Large intestine (tissue), 3 donors: ENCODE data around the gene OR11A1. TPM values are rescaled to one million over a fixed set of nuclear protein-coding genes. Genes with fewer than 3 reads are reported as not detected.

ENCODE experiments used
- DNase-seq, 2 donors: peaks; one replicate each; pipeline versions ENCODE4 v3.0.0 to v3.0.0-alpha.2; 2013
- H3K27ac ChIP-seq: one replicate; pipeline ENCODE4 v1.5.1; 2013; ENCODE audit warnings: low read length
- H3K27me3 ChIP-seq: 2 replicates; pipeline ENCODE4 v1.6.1; 2013; ENCODE audit warnings: low read length; ENCODE audit not compliant: control insufficient read depth, insufficient read depth
- H3K36me3 ChIP-seq: 2 replicates; pipeline ENCODE4 v1.6.1; 2013; ENCODE audit warnings: low read length; ENCODE audit not compliant: control insufficient read depth, insufficient read depth
- H3K4me1 ChIP-seq: one replicate; pipeline ENCODE4 v1.6.1; 2013; ENCODE audit warnings: low read length; ENCODE audit not compliant: control insufficient read depth, insufficient read depth
- H3K4me3 ChIP-seq: one replicate; pipeline ENCODE4 v1.5.1; 2013; ENCODE audit warnings: low read length
- H3K9me3 ChIP-seq: one replicate; pipeline ENCODE4 v1.6.1; 2013; ENCODE audit warnings: mild to moderate bottlenecking, low read depth, low read length, moderate library complexity; ENCODE audit not compliant: control insufficient read depth
- WGBS: methylation state at CpG from one replicate; pipeline ENCODE4 v1.1.5; 2013; ENCODE audit warnings: low lambda C conversion rate; ENCODE audit not compliant: insufficient coverage; 5-methylcytosine and 5-hydroxymethylcytosine counted together
- polyA plus RNA-seq: library from polyadenylated mRNA; unstranded; fragments of 120-200 nt; gene quantifications from one replicate; pipeline ENCODE4 v1.2.1, GENCODE V29; 2013

The OR11A1 gene
- polyA plus RNA-seq, 1 donor: not detected

DNA sequence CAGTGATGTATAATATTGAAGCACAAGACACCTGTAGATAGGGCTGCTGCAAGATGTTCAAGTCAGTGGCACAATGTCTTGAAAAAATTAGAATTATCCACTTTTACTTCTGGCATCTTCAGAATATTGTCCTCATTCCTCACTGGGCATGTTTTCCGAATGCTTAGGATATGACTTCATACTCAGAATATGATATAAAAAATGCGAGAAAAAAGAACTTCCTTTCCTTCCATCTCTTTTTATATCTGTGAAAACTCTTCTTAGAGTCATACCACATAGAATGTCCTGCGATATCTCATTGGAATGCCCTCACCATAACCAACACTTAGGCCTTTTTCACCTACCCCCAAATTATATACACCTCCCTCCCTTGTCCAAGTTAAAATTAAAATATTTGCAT, 26.3 kb upstream of the OR11A1 start:
- no peaks in the 10 kb centered on the region for H3K36me3 ChIP-seq
- WGBS: 100% methylated on average over 2 of the region's 3 CpGs

DNA sequence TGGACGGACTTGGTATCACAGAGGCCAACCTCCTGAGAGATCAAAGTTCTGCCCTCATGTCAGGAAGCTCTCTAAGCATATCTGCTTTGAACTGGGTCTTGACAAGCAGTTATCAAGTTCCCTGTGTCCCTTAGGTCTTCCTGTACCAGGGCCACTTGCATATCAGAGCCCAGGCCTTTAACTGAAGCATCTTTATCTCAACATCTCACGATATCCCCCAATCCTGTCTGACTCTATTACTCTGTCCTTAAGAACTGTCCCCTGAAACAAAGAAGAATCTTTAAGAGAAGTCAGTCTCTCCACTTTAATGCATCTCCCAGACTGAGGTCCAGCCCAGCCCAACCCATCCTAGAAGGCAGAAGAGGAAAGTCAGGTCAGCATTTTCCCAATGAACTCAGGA, 22.7 kb upstream of the OR11A1 start:
- H3K4me1 ChIP-seq: no peaks in the 10 kb centered on the region
- no peak overlapping the region for H3K4me3 ChIP-seq
- H3K27ac ChIP-seq: no peak overlapping the region
- DNase-seq: no peak
- no peaks in the 10 kb centered on the region for H3K27me3 ChIP-seq
- no peaks in the 10 kb centered on the region for H3K9me3 ChIP-seq
- no CpG with 5 or more reads among the region's 2 CpGs for WGBS
- no peaks in the 10 kb centered on the region for H3K36me3 ChIP-seq

More for the DNA sequence above, 26.3 kb upstream of the OR11A1 start:
- H3K4me1 ChIP-seq: no peaks in the 10 kb centered on the region
- no peak overlapping the region for H3K27ac ChIP-seq
- no peak for DNase-seq
- no peaks in the 10 kb centered on the region for H3K9me3 ChIP-seq
- no peaks in the 10 kb centered on the region for H3K27me3 ChIP-seq
- no peak overlapping the region for H3K4me3 ChIP-seq

DNA sequence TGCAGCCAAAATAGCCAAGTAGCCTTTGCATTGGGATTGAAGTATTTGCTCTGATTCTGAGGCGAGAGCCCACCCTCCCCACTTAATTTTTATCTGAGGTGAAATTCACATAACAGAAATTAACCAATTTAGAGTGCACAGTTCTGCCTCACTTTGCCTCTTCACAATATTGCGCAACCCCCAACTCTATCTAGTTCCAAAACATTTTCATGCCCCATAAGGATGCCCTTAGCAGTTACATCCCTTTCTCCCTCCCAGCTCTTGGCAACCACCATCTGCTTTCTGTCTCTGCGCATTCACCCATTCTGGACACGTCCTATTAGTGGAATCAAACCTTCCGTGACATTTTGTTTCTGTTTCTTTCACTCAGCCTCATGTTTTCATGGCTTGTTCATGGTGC, 21.9 kb upstream of the OR11A1 start:
- 96% methylated on average over 4 of the region's 5 CpGs for WGBS
- no peaks in the 10 kb centered on the region for H3K27me3 ChIP-seq

DNA sequence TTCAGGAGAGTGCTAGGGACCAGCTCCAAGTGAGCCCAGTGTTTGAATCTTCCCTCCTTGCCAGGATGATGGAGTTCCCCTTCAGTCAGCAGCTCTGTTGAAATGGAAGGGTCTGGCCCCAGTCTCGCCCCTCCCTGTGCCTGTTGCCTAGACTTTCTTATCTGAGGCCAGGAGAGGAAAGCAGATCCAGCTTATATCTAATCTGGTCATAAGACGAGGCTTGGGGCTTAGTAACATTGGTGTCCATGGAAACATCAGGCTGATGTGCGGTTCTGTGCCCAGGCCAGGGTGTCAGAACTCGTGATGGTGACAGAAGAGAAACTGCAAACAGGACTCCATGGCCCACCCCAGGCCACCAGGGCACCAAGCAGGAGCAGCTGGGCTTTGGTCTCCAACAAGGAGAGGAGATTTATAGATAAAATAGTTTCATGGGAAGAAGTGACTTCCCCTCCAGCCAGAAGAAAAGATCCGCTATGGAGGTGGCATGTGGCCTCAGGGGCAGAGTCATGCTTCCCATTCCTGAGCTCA, 21.1 kb upstream of the OR11A1 start:
- H3K4me3 ChIP-seq: no peak overlapping the region
- H3K9me3 ChIP-seq: no peaks in the 10 kb centered on the region
- no peaks in the 10 kb centered on the region for H3K36me3 ChIP-seq
- H3K27ac ChIP-seq: no peak overlapping the region
- 80% methylated on average over 1 of the region's 5 CpGs for WGBS
- H3K4me1 ChIP-seq: no peaks in the 10 kb centered on the region
- no peaks in the 10 kb centered on the region for H3K27me3 ChIP-seq
- DNase-seq: no peak

More for the DNA sequence above, 21.9 kb upstream of the OR11A1 start:
- Histone ChIP-seq H3K4me1 (no peaks in the 10 kb centered on the region), H3K36me3 (no peaks in the 10 kb centered on the region), H3K27ac (no peak overlapping the region), H3K4me3 (no peak overlapping the region), H3K9me3 (no peaks in the 10 kb centered on the region)
- DNase-seq: no peak

DNA sequence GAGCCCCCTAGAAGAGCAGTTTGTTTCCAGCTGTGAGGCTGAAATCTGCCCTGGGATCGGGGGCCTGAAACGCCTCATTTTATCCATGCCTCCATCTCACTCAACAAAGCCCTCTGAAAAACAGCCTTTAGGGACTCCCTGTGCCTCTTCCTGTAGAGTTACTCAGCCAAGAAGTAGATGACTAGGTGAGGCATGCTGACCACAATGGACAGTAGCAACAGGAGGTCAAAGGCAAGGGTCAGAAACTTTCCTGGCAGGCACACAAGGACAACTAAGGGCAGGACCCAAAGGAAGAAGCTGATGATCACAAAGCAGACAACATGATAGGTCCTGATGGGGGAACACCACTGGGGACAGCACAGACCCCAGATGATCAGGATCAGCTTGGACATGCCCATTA, 18.1 kb upstream of the OR11A1 start:
- no peak for DNase-seq
- no peaks in the 10 kb centered on the region for H3K9me3 ChIP-seq
- H3K4me1 ChIP-seq: no peaks in the 10 kb centered on the region
- no CpG with 5 or more reads among the region's 2 CpGs for whole genome bisulfite sequencing
- H3K36me3 ChIP-seq: no peaks in the 10 kb centered on the region
- H3K27ac ChIP-seq: no peak overlapping the region
- no peaks in the 10 kb centered on the region for H3K27me3 ChIP-seq
- H3K4me3 ChIP-seq: no peak overlapping the region

DNA sequence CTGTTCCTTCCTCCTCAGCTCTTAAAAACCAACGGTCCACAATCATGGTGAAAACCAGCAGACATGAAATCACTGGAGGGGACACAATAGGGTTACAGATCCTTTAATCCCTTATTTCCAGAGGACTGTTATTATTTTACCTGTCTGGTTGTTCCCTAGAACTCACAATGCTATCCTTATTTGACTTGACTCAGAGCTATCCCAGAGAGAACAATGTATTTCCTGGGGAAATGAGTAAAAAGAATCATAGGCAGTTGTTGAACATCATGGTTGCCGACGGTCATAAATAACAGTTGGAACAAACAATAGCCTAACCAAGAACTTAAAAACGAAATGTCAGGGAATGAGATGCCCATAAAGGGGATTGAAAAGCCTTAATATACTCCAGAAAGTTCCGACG, 9.4 kb upstream of the OR11A1 start:
- Histone ChIP-seq H3K9me3 (no peaks in the 10 kb centered on the region), H3K4me3 (no peak overlapping the region), H3K27me3 (no peaks in the 10 kb centered on the region), H3K27ac (no peak overlapping the region), H3K4me1 (no peaks in the 10 kb centered on the region), H3K36me3 (no peaks in the 10 kb centered on the region)
- WGBS: 46% methylated on average over 3 of the region's 6 CpGs
- DNase-seq: no peak

DNA sequence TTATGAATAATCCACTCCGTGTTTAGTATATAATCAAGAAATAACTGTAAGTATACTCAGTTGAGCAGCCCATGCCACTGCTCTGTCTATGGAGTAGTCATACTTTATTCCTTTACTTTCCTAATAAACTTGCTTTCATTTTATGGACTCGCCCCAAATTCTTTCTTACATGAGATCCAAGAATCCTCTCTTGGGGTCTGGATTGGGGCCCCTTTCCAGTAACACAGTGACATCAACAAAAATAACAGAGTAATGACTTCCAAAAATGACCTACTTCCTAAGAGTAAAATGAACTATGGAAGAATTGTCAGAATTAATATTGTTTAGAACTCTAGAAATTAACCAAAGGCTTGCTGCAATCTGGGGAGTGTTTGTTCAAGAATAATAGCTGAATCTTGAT, 8.9 kb upstream of the OR11A1 start:
- no peak overlapping the region for H3K4me3 ChIP-seq
- H3K4me1 ChIP-seq: no peaks in the 10 kb centered on the region
- 100% methylated on average over 1 of the region's 2 CpGs for WGBS
- H3K27me3 ChIP-seq: no peaks in the 10 kb centered on the region
- H3K9me3 ChIP-seq: no peaks in the 10 kb centered on the region
- DNase-seq: no peak
- H3K27ac ChIP-seq: no peak overlapping the region
- no peaks in the 10 kb centered on the region for H3K36me3 ChIP-seq

DNA sequence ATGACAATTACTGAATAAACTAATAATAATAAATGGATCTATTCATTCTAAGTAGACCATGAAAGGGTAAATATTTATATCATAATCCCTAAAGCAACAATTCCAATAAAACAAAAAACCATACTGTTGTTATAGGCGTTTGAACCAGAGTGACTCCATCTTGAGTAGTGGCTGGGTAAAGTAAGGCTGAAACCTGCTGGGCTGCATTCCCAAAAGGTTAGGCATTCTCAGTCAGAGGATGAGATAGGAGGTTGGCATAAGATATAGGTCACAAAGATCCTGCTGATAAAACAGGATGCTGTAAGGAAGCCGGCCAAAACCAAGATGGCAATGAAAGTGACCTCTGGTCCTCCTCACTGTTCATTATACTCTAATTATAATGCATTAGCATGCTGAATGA, 8.4 kb upstream of the OR11A1 start:
- Histone ChIP-seq H3K36me3 (no peaks in the 10 kb centered on the region), H3K9me3 (no peaks in the 10 kb centered on the region), H3K4me1 (no peaks in the 10 kb centered on the region), H3K27me3 (no peaks in the 10 kb centered on the region), H3K27ac (no peak overlapping the region), H3K4me3 (no peak overlapping the region)
- no CpG with 5 or more reads among the region's 2 CpGs for WGBS
- no peak for DNase-seq

DNA sequence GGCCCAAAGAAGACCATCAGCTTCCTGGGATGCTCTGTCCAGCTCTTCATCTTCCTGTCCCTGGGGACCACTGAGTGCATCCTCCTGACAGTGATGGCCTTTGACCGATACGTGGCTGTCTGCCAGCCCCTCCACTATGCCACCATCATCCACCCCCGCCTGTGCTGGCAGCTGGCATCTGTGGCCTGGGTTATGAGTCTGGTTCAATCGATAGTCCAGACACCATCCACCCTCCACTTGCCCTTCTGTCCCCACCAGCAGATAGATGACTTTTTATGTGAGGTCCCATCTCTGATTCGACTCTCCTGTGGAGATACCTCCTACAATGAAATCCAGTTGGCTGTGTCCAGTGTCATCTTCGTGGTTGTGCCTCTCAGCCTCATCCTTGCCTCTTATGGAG, 5.2 kb upstream of the OR11A1 start:
- no peaks in the 10 kb centered on the region for H3K27me3 ChIP-seq
- DNase-seq: no peak
- no CpG with 5 or more reads among the region's 6 CpGs for WGBS
- H3K9me3 ChIP-seq: no peaks in the 10 kb centered on the region
- no peaks in the 10 kb centered on the region for H3K4me1 ChIP-seq
- no peak overlapping the region for H3K27ac ChIP-seq
- no peaks in the 10 kb centered on the region for H3K36me3 ChIP-seq
- H3K4me3 ChIP-seq: no peak overlapping the region

DNA sequence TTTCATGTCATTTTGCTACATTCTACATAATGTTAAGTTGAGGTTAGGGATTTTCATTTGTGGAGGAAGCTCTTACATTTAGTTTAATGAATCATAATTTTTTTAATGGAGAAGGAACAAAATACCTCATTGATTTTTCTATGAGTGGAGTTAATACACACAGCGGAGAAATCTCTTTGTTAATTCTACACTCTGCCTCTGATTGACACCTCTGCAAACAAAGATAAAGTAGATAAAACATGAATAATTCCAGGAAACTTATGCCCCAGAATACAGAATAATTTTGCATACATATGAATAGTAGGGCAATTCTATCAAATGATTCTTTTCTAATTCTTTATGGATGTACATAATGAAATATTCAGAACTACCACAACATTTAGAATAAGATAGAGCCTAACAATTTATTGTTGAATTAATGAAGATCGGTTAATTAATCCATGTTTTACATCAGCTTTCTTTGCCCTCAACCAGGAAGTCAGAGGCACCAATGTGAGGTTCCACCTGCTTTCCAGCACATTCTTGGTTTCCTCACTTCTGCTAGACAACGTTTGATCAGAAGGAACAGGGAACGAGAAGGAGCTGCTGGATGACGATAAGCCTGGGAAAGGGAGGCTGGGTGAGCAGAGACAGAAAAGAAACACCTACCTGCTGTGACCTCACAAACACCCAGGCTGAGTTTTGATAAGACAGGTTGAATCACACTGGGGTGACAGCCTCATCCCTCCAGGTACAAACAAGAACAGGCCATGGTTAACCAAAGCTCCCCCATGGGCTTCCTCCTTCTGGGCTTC, 4.3 kb upstream of the OR11A1 start:
- 100% methylated on average over 1 of the region's 5 CpGs for WGBS

More for the DNA sequence above, 4.3 kb upstream of the OR11A1 start:
- Histone ChIP-seq H3K4me3 (no peak overlapping the region), H3K4me1 (no peaks in the 10 kb centered on the region), H3K27ac (no peak overlapping the region), H3K27me3 (no peaks in the 10 kb centered on the region), H3K9me3 (no peaks in the 10 kb centered on the region), H3K36me3 (no peaks in the 10 kb centered on the region)
- no peak for DNase-seq
